Measurements from ENCODE around the gene ANKRD60.

ANKRD60 gene

DNA sequence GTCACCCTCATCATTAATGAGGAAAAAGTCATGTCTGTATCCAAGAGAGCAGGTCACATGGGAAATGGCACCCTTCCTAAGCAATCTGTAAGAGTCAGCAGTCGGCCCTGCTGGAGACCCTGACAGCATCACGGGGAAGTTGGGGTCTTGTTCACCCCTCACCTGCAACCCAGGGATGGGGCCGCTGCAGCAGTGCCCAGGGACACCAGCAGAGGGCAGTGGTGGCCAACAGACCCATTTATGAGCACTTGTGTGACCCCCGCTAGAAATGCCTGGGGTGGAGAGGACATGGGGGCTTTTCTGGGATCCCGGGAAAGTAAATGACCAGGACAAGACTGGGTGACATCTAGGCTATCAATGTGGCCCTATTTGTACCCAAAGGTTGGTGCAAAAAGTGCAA is 35.9 kb downstream of the ANKRD60 start:
- peak; percentile 17 for DNase-seq (ENCODE audit: low spot score)

DNA sequence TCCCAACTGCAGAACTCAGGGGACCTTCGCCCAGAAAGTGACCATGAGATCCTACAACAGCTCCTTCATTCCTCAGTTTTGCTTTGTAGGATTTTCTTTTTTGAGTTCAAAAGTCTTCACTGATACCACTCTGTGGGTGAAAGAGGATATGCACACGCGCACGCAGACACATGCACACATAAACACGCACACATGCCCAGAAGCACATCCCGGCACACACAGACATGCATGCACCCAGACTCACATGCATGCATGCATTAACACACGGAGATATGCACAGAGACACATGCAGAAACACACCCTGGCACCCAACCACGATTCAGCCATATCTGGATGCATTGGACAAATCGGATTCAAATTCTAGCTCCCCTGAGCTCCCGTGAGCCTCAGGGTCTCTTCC is 36.4 kb downstream of the ANKRD60 start:
- no peak for DNase-seq (ENCODE audit: low spot score)

DNA sequence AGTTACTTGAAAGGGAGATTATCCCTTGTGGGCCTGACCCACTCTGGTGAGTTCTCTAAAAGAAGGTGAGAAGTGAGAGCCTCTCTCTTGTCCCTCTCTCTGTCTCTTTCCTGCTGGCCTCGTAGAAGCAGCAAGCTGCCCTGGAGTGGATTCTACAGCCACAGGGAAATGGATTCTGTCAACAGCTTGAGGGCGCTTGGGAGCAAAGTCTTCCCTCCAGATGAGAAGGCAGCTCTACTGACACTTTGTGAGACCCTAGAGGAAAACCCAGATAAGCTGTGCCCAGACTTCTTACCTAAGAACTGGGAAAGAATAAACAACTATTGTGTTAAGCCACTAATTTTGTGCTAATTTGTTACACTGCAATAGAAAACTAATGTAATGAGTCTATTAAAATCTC is 39.9 kb downstream of the ANKRD60 start:
- DNase-seq (ENCODE audit: low spot score), result no peak

DNA sequence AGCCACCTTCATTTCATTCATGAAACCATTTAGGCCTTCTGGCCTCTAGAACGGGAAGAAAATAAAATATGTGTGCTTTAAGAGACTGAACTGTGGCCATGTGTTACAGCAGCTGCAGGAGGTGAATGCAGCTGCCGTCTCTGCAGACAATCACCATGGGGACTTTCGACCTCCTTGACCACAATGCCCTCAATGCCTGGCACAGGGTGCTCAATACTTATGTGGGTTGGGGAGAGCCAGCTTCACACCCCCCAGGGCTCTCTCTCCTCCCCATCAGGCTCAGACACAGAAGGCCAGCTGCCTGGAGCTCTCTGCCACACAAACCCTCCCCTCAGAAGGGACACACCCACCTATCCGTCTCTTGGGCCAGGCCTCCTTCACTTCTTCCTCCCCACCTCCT is 43.5 kb downstream of the ANKRD60 start:
- no peak for DNase-seq (ENCODE audit: low spot score)

DNA sequence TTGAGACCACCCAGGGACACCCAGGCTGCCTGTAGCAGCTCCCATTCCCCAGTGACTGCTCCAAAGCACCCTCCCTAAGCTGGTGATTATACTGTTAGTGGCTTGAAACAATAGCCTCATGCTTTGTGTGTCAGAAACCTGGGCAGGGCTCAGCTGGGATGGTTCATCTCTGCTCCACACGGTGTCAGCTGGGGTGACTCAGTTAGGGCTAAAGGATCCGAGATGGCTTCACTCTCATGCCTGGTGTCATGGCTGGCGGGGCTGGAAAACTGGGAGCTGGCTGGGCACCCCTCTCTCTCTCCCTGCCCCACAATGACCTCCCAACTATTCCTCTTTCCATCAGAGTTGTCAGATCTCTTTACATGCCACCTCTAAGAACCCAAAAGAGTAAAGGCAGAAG is 44.4 kb downstream of the ANKRD60 start:
- no peak for DNase-seq (ENCODE audit: low spot score)

DNA sequence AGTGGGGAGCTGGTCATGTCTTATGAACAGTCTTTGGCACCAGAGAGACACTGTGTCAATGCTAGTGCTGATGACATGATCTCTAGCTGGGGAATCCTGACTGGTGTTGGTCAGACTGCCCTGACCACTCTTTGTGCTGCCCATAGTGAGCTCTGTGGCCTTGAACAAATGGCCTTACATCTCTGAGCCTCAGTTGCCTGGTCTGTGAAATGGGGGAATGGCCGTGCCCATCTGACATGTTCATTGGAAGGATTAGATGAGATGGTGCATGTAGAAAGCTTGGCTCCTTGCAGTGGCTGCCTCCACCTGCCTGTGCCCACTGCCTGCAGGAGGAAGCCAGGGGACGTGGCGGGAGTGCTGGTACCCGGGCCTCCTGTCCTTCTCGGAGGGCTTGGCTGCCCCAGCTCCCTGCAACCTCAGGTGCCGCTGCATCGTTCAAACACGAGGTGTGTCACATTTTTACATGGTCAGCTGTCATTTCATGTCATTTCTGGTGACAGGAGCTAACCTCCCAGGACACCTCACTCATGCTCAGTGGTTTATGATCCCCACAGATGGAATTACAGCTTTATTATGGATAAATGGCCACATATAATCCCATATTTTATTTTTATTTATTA is 45.8 kb downstream of the ANKRD60 start:
- DNase-seq (ENCODE audit: low spot score), result no peak

DNA sequence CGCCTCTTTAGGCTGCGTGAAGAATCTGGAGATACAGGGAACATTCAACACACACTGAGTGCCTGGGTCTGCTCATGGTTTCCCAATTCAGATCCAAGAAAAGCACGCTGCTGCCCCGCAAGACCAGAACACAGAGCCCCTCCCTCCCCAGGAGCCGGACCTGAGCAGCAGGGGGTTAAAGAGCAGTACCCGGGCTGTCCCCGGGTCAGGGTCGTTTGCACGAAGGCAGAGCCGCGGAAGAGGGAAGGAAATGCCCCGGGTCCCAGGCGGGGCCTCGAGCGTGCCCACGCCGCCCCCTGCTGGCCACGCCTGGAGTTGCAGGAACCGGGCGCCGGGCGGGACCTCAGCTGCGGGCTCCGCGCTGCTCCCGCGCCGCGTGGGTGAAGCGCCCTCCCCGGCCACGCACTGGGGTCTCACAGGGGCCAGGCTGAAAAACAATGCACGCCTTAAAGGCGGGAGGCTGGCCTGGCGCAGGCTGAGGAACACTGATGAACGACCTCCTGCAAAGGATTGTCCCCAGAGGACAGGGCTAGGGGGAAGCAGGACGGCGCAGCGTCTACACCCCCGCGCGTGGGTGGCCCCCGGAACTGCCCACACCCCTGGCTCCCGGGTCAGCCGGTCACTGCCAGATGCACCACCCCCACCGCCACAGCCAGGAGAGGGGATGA is 48.9 kb downstream of the ANKRD60 start:
- peak; percentile 35 for DNase-seq (ENCODE audit: low spot score)

DNA sequence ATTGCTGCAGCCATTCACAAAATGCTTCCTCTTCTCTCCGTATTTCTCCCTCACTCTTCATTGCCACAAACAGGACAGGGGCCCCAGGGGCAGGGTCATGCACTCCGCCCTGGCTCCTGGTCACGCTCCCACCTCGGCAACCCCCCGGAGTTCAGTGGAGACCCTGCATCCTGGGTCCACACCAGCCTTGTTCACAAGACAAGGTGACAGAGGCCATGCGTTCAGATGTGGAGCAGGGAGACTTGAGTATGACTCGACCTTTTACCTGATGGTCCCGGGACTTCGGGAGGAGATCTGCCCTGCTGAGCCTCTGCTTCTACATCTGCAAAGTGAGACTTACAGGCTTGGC is 49.4 kb downstream of the ANKRD60 start:
- no peak for DNase-seq (ENCODE audit: low spot score)

DNA sequence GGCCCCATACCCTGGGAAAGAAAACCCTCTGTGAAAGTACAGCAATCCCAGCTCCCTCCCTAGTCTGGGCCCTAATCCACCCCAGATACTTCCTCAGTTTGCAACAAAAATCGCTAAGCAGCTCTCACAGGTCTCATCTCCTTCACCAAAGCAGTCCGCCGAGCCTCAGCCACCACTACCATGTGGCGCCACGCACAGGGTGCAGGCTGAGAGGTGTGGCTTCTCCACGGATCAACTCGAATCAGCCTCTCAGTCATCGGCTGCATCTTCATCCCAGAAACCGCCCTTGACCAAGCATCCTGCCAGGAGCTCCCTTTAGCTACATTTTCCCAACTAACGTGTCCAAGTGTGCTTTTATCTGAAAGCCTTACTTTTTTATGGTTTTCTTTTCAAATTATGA is 50.7 kb downstream of the ANKRD60 start:
- no peak for DNase-seq (ENCODE audit: low spot score)

DNA sequence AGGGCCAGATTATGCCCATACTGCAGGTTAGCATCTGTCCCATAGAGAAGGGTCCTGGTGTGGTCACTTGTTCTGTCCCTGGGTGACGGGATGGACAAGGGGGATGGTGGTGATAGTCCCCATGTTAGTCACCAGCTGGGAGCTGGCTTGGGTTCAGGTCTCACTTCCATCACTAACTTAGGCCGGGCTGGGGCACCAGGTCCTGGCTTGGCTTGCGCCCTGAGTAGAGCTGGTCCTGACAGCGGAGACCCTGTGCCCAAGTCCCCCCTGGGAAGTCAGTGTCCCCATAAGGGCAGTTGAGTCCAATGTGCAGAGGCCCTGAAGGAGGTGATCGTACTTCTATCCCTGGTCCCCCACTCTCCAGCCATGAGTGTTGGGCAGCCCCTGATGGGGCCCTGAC is 52.6 kb downstream of the ANKRD60 start:
- DNase-seq (ENCODE audit: low spot score), result no peak

DNA sequence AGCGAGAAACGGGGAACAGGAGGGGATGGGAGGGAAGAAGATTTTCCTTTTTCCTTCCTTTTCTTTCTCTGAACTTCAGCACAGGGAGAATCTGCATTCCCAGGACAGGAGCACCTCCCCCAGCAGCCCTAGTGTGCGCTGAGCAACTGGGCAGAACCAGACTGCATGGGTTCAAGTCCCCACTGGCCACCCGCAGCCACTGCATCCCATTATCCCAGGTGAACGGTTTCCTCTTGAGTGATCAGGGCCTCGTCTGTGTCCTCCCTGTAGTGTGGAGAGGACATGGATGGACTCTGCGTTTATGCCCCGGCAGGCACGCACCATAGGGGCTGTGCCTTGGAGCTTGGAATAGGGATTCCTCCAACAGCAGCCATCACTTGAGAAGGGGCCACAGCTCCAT is 53.0 kb downstream of the ANKRD60 start:
- no peak for DNase-seq (ENCODE audit: low spot score)

DNA sequence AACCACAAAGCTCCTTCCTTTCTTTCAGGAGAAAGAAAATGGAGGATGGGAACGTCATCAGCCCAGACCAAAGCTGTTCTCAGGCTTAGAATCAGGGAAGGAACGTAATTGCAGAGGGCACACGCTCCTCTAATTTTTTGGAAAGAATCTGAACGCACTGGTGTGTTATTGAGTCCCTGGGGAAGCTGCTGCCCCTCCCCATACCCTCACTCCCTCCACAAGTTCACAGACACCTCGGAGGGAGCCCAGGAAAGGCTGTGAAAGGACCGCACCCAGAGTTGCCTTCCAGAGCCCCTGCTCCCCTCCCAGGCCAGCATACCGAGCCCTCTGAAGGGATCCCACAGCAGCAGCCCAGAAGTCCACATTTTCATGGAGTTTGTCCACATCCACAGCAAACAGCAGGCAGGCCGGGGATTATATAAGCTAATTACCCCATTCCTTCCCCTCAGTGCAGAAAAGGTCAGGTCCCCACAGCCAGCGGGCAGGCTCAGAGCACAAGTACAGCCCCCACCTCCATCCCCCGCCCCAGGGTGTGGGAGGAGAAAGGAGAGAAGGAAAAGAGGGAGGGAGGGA is 53.7 kb downstream of the ANKRD60 start:
- DNase-seq (ENCODE audit: low spot score), result no peak

DNA sequence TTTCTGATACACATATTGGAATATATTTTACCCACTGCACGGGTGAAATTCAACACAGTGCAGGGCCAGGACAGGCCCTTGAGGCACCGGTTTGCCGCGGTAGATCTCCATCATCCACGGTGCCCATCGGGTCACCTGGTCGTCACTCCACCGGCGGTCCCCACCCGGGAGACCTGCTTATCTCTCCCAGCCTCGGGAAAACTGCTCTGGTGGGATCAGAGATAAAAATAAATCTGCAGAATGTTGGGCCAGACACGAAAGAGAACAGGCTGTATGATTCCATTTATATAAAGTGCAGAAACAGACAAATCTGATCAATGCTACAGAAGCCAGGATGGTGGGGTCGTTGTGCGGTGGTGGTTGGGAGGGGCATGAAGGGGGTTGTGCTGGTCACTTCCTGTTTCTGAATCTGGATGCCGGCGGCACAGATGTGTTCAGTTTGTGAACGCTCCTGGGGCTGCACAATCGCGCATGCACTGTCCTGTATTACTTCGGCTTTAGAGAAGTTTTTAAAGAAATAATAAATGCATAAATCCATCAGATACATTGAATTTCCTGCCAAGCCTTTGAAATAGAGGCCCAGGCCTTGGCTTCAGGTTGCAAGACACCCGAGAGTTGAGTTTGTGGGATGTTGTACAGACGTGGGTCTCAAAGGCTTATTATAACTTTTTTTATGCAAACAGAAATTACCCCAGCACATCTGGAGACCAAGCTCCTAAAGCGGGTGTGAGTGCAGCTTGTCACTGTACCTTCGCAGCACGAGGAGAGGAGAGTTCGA is 54.3 kb downstream of the ANKRD60 start:
- DNase-seq (ENCODE audit: low spot score), result no peak

DNA sequence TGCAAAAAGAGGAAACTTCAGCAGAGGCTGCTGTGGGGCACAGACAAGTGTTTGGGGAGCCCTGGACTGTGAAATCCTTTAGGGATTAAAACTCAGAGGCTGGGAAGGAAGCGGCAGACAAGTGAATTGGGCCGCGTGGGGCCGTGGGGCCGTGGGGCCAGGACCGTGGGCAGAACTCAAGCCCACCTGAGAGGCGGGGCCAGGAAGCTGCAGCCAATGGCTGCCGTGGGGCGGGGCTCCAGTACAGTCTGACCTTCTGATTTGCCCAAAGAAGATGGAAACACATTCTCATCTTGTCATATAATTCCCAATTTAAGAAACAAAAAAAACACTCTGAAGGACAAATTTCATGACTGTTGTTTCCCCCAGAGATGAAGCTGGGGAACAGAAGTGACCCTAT is 55.4 kb downstream of the ANKRD60 start:
- no peak for DNase-seq (ENCODE audit: low spot score)

DNA sequence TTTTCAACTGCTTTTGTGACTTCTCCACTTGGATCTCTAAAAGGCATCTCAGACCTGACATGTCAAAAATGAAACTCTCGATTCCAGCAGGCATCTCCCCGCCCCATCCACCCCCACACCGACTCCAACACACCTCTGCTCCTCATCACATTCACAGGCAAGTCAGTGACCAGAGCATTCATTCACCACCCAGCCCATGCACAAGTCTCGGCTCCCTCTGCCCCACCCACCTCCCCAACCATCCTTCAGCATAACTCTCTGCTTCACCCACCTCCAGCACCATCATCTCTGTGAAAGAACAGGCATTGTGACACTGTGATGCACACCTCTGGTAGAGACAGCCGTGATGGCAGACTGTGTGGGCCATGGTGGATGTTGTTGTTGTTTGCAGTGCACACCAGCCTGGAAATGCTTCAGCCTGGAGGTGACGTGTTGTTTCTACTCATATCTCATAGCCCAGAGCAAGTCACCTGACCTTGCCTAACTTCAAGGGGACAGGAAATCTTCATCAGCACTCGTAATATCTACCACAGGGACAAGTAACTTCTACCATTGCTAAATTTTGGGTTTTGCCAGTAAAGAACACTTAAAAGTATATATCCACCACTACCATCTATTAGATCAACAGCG is 56.5 kb downstream of the ANKRD60 start:
- no peak for DNase-seq (ENCODE audit: low spot score)

DNA sequence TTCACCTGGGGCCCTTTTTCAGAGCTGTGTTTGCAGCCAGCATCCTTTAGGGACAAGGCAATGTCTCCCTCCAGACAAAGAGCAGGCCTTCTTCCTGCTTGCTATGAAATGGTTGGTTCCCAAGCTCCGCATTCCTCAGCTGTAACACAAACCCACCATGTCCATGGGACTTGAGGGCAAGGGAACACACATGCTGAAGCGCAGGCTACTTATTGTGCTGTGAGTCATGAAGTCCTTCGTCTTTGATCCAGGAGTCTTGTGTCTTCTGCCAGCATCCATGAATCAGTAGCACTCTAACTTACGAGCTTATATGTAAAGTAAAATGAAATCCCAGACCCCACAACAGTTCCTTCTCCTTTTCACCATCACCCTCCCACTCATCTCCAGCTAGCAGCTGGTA is 59.0 kb downstream of the ANKRD60 start:
- DNase-seq (ENCODE audit: low spot score), result no peak

DNA sequence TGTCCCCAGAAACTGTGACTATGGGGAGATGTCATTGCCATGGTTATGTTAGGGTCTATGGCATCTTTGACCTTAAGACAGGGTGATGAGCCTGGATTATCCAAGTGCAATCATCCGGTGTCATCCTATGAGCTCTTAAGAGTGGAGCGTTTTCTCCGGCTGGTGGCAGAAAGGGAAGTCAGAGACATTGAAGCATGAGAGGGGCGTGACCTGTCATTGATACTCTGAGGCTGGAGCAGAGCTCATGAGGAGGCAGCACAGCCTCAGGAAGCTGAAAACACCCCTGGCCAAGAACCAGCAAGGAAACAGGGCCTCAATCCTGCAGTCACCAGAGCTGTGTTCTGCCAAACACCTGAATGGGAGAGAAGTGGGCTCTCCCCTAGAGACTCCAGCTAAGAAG is 59.6 kb downstream of the ANKRD60 start:
- DNase-seq (ENCODE audit: low spot score), result no peak

DNA sequence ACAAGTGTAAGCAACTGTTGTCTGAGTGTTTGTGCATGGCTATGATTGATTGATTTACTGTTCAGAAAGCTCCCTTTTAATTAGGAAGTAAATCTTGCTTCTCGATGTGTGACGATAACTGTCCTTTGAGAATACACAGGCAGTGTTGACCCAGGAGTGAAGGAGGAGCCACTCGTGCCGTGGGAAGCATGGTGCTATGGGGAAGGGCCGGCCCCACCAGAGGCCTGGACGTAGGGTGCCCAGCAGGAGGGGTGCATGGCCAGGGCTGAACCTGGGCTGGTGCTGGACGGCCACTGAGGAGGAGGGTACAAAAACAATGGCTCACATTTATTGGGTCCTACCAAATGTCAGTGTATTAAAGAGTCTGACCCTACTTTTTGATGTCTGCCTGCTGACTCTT is 60.7 kb downstream of the ANKRD60 start:
- DNase-seq (ENCODE audit: low spot score), result no peak

Data from hematopoietic multipotent progenitor cell treated with erythropoietin and hydrocortisone succinate and interleukin-3 and kit ligand, for 17 days (in vitro differentiated cells).